GM12873 (cell line): ENCODE data around the gene PIK3R3.

ENCODE experiments used
- CTCF ChIP-seq: IDR thresholded peaks from 2 replicates; pipeline ENCODE4 v1.5.1; 2012; ENCODE audit warnings: low read depth, mild to moderate bottlenecking, moderate library complexity, low read length, control low read depth; ENCODE audit not compliant: insufficient read depth; ENCODE audit errors: missing control alignments

Gene PIK3R3

GRCh38 chr1:46132529-46133180 lies at the start of gene PIK3R3:
PIK3R3 (minus strand) TSS chr1:46132629; CDS start chr1:46131952, 677 bp downstream.
- no peak for TF ChIP-seq CTCF

- TF ChIP-seq CTCF, result no peak
Observed at GRCh38 chr1:46181343-46182260, 49.2 kb upstream of the PIK3R3 start.

GRCh38 chr1:46180082-46180616 lies 47.7 kb upstream of the PIK3R3 start:
- TF ChIP-seq CTCF, result no peak

- TF ChIP-seq CTCF, result peak; percentile 86
Observed at GRCh38 chr1:46179138-46180081, 47.0 kb upstream of the PIK3R3 start.

- TF ChIP-seq CTCF, result peak; percentile 8
Observed at GRCh38 chr1:46176211-46176865, 43.9 kb upstream of the PIK3R3 start, which contains the start of gene P3R3URF. P3R3URF (minus strand) TSS chr1:46176488; CDS start chr1:46176471, 17 bp downstream.

GRCh38 chr1:46175243-46175642 lies 42.8 kb upstream of the PIK3R3 start:
- TF ChIP-seq CTCF, result no peak
